Muscle layer of colon (tissue), 2 donors: ENCODE results near the gene YOD1.

ENCODE experiments used
- H3K27ac ChIP-seq: one replicate; pipeline ENCODE4 v1.7.0; 2013; ENCODE audit warnings: low read depth, mild to moderate bottlenecking, low read length, moderate library complexity
- H3K27me3 ChIP-seq, 2 donors: one replicate each; pipeline ENCODE4 v1.7.0; 2013; ENCODE audit warnings: low read length in 2 of 2, mild to moderate bottlenecking in 2 of 2; ENCODE audit not compliant: insufficient read depth in 2 of 2, control insufficient read depth in 1 of 2
- H3K36me3 ChIP-seq: one replicate; pipeline ENCODE4 v1.7.0; 2013; ENCODE audit warnings: mild to moderate bottlenecking, low read length; ENCODE audit not compliant: insufficient read depth
- H3K4me1 ChIP-seq: one replicate; pipeline ENCODE4 v1.7.0; 2013; ENCODE audit warnings: mild to moderate bottlenecking, low read length; ENCODE audit not compliant: insufficient read depth
- H3K4me3 ChIP-seq, 2 donors: one replicate each; pipeline ENCODE4 v1.7.0; 2013; ENCODE audit warnings: low read length in 2 of 2, low read depth in 1 of 2, mild to moderate bottlenecking in 1 of 2, moderate library complexity in 1 of 2
- H3K9ac ChIP-seq: one replicate; pipeline ENCODE4 v1.7.0; 2013; ENCODE audit warnings: low read length
- H3K9me3 ChIP-seq: one replicate; pipeline ENCODE4 v1.7.0; 2013; ENCODE audit warnings: mild to moderate bottlenecking, low read length
- donor health status: abdominal sarcoma.
- donor health status: Adenocarcinoma of cecum.

Gene YOD1

DNA sequence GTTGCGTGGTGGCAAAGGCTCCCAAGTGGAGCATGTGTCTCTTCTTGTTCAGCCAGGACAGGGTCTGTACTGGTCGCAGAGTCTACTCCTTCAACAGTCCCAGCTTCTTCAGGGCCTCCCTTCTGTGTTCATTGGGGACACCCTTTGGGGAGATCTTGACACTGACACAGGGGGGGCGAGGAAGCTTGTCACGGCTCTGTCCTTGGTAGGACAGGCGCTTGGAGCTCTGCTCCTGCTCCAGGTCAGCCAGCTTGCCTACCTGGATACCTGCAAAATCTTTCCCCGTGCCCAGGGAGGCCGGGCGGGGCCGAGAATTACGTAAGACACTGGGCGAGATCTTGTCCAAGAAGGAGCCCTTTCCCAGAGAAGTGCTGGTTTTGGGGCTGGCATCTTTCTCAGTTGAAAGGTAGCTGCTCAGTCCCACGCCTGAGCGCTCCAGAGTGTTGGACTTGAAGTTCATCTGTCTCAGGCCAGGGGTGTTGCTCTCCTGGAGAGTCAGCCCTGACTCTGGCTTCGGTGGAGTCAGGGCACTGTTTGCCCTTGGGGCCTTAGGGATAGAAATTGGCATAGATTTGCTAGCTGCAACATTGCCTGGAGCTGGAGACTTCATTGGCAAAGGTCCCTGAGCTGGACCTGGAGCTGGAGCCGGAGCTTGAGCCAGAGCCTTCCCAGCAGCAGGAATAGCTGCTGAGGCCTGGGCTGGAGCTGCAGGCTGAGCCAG is 29.0 kb downstream of the YOD1 start:
- H3K4me3 ChIP-seq: no peak overlapping the region
- no peaks in the 10 kb centered on the region for H3K27me3 ChIP-seq
- peaks cover 13% of the 10 kb centered on the region for H3K4me1 ChIP-seq
- no peaks in the 10 kb centered on the region for H3K9me3 ChIP-seq
- no peak overlapping the region for H3K9ac ChIP-seq
- H3K36me3 ChIP-seq: no peaks in the 10 kb centered on the region
- H3K27ac ChIP-seq: no peak overlapping the region

DNA sequence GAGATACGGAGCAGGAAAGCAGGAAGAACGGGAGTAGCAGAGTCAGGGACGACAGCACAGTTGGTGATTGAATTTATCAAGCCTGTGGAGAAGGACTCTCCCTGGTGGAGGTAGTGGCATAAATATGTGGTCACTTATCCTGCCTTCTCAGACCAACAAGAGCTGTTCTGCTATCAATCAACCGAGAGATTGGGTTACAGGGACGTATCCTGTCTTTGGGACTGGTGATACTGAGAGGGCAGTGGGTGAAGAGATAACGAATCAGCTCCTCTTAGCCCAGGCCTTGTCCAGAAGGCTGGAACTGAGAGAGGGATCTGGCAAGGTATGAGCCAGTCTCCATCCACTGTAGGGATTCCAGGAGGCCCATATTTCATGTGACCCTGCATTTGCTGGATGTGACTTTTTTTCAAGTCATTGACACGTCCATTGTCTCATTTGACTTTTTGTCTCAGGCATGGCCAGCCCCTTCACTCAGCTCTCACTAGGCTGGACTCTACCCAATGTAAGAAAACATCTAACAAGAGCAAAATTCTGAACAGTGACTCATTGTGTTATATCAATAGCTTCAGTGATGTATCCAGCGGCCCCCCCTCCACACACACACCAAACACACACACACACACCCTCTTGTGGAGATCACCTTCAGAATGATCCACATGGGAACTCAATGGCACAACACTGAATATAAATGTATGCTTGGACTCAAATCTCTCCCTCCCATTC is 29.7 kb downstream of the YOD1 start:
- no peaks in the 10 kb centered on the region for H3K27me3 ChIP-seq
- H3K4me1 ChIP-seq: peaks cover 13% of the 10 kb centered on the region
- H3K27ac ChIP-seq: no peak overlapping the region
- no peak overlapping the region for H3K9ac ChIP-seq
- no peaks in the 10 kb centered on the region for H3K9me3 ChIP-seq
- no peak overlapping the region for H3K4me3 ChIP-seq
- H3K36me3 ChIP-seq: no peaks in the 10 kb centered on the region

- Histone ChIP-seq H3K9me3 (no peaks in the 10 kb centered on the region), H3K4me3 (no peak overlapping the region), H3K27me3 (no peaks in the 10 kb centered on the region), H3K4me1 (peaks cover 7% of the 10 kb centered on the region), H3K9ac (no peak overlapping the region), H3K27ac (no peak overlapping the region), H3K36me3 (no peaks in the 10 kb centered on the region)
Measured at GRCh38 chr1:207020709-207021107, 30.3 kb downstream of the YOD1 start.

DNA sequence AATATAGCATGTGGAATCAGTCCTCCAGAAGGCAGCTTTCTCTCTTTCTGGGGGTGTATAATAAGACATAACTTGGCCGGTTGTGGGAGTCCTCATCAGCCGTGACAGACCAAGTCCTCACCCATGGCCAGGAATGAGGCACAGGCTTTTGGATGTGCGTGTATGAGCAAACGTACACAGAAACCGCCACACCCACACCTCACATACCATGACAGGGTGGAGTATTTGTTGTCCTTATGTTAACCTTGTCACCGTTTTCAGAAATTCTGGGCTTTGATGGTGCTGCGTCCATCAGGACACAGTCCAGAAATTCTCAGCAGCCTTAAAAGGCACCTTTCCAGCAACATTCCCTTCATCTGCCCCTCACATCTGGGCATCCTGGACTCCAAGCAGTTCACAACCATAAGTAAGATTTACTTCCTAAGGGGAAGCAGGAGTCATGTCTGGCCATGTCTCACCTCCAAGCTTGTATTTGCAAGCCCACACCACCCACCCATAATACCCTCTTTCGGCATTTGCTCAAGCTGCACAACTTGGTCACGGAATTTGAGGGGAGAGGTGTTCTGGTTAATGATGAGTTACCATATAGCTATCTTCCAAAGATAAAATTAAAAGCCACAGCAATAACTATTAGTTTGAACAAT is 30.8 kb downstream of the YOD1 start:
- H3K36me3 ChIP-seq: no peaks in the 10 kb centered on the region
- no peaks in the 10 kb centered on the region for H3K9me3 ChIP-seq
- H3K27ac ChIP-seq: no peak overlapping the region
- H3K4me1 ChIP-seq: peaks cover 2% of the 10 kb centered on the region
- no peaks in the 10 kb centered on the region for H3K27me3 ChIP-seq
- H3K4me3 ChIP-seq: no peak overlapping the region
- H3K9ac ChIP-seq: no peak overlapping the region

DNA sequence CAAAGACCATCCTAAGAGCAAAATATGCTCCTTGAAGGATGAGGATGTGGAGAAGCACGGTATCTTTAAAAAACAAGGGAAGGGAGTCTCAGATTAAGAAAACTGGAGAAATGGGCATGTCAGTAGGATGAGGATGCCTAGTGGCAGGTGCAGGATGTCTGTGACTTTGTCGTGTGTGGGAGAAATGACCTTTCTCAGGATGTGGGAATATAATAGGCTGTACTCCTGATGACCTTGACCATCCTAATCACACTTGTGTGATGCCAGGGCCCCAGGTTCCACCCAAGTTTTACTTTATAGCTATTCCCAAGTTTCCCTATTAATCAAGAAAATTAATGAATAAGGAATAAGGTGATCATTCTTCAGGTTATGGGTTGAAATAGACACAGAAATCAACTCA is 31.3 kb downstream of the YOD1 start:
- H3K4me3 ChIP-seq: no peak overlapping the region
- no peak overlapping the region for H3K27ac ChIP-seq
- H3K4me1 ChIP-seq: no peaks in the 10 kb centered on the region
- no peaks in the 10 kb centered on the region for H3K27me3 ChIP-seq
- no peaks in the 10 kb centered on the region for H3K36me3 ChIP-seq
- no peak overlapping the region for H3K9ac ChIP-seq
- H3K9me3 ChIP-seq: no peaks in the 10 kb centered on the region

- Histone ChIP-seq H3K4me1 (no peaks in the 10 kb centered on the region), H3K27me3 (no peaks in the 10 kb centered on the region), H3K27ac (no peak overlapping the region), H3K4me3 (no peak overlapping the region), H3K9me3 (no peaks in the 10 kb centered on the region), H3K9ac (no peak overlapping the region), H3K36me3 (no peaks in the 10 kb centered on the region)
Measured at GRCh38 chr1:207019161-207019560, 31.8 kb downstream of the YOD1 start.

GRCh38 chr1:207018707-207019106 is 32.3 kb downstream of the YOD1 start:
- H3K4me1 ChIP-seq: no peaks in the 10 kb centered on the region
- H3K27ac ChIP-seq: no peak overlapping the region
- no peaks in the 10 kb centered on the region for H3K27me3 ChIP-seq
- H3K36me3 ChIP-seq: no peaks in the 10 kb centered on the region
- H3K9me3 ChIP-seq: no peaks in the 10 kb centered on the region
- no peak overlapping the region for H3K4me3 ChIP-seq
- no peak overlapping the region for H3K9ac ChIP-seq

DNA sequence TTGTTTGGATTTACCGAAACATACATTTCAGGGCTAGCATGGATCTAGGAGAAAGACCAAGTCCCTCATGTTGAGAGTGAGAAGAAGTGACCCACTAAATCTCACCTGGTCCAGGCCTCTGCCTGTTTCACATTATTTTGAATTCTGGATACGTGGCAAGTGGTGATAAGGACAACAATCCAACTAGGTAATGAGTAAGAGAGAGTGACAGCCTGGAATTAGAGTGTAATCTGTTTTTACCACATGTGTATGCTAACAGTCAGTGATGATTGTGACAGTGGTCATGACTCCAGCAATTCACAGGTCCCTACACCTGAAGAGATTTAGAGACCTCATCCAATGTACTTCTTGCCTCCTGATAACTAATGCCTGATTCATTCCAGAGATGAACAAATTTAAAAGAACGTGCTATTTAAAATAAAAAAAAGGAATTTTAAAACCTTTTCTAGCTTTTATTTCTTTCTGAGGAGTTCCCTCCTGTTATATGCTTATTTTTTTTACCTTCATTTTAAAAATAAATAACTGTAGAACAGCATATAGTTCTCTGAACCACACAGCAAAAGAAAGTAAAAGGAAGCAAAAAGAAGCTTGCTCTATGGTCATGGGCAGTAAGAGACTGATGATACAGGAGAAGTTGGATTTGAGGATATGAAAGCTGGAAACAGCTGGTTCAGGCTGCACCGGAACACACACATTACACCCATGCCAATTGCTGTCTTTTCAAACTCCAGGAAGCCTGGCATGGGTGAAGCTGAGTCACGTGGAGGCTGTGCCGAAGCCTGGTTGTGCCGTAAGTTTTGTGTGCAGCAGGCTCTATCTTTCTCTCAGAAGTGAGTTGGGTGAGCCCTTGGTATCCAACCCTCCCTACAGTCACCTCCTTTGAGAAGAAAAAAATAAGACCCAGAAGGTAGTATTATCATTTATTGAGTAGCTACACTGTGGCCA is 33.1 kb downstream of the YOD1 start:
- Histone ChIP-seq H3K9ac (no peak overlapping the region), H3K27me3 (no peaks in the 10 kb centered on the region), H3K9me3 (no peaks in the 10 kb centered on the region), H3K4me1 (no peaks in the 10 kb centered on the region), H3K4me3 (no peak overlapping the region), H3K36me3 (no peaks in the 10 kb centered on the region), H3K27ac (no peak overlapping the region)

GRCh38 chr1:207015791-207016190 is 35.2 kb downstream of the YOD1 start:
- H3K36me3 ChIP-seq: no peaks in the 10 kb centered on the region
- H3K4me1 ChIP-seq: no peaks in the 10 kb centered on the region
- no peak overlapping the region for H3K9ac ChIP-seq
- H3K27me3 ChIP-seq: no peaks in the 10 kb centered on the region
- no peak overlapping the region for H3K27ac ChIP-seq
- no peak overlapping the region for H3K4me3 ChIP-seq
- no peaks in the 10 kb centered on the region for H3K9me3 ChIP-seq

- Histone ChIP-seq H3K4me1 (no peaks in the 10 kb centered on the region), H3K9me3 (no peaks in the 10 kb centered on the region), H3K36me3 (no peaks in the 10 kb centered on the region), H3K27me3 (no peaks in the 10 kb centered on the region), H3K27ac (no peak overlapping the region), H3K4me3 (no peak overlapping the region), H3K9ac (no peak overlapping the region)
Measured at GRCh38 chr1:207014728-207015127, 36.3 kb downstream of the YOD1 start.
